ENCODE measurements around the gene PTCH2.
"Not testable (repeated sequence)": the region's sequence is repeated elsewhere in the genome, so short reads cannot be mapped to it uniquely, and the experiment has no call there.

The PTCH2 gene

GRCh38 chr1:44802306-44803061 is 40.6 kb downstream of the PTCH2 start:
- H3K4me3 ChIP-seq (ENCODE audit: low read depth, low read length) = peak overlapping the region; percentile 80
- no peak for DNase-seq (ENCODE audit: low read depth)

DNA sequence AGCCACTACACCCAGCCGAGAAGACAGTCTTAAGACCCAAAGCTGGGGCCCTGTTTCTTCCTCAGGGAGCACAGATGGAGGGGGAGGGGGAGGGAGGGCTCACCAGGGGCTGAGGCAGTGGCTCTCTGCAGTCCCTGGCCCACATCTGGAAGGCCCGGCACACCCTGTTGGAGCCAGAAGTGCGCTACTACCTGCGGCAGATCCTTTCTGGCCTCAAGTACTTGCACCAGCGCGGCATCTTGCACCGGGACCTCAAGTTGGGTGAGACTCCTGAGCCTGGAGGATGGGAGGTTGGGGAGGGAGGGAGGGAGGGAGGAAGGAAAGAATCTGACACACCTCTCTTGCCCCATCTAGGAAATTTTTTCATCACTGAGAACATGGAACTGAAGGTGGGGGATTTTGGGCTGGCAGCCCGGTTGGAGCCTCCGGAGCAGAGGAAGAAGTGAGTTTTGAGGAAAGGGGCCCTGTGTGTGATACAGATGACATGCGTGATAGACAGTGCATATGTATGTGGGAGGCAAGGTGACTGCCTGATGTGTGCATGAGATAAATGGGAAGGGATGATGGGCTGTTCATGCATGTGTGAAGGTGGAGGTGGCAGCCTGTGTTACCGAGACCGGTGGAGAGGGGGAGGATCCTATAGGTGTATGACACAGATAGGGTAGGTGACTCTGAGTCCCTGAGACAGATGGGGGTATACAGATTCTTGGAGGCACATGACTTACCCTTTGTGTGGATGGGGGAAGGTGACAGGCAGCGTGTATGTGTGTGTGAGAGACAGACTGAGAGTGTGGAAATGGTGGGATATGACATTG is 41.4 kb downstream of the PTCH2 start:
- TF ChIP-seq, protein P1, sequence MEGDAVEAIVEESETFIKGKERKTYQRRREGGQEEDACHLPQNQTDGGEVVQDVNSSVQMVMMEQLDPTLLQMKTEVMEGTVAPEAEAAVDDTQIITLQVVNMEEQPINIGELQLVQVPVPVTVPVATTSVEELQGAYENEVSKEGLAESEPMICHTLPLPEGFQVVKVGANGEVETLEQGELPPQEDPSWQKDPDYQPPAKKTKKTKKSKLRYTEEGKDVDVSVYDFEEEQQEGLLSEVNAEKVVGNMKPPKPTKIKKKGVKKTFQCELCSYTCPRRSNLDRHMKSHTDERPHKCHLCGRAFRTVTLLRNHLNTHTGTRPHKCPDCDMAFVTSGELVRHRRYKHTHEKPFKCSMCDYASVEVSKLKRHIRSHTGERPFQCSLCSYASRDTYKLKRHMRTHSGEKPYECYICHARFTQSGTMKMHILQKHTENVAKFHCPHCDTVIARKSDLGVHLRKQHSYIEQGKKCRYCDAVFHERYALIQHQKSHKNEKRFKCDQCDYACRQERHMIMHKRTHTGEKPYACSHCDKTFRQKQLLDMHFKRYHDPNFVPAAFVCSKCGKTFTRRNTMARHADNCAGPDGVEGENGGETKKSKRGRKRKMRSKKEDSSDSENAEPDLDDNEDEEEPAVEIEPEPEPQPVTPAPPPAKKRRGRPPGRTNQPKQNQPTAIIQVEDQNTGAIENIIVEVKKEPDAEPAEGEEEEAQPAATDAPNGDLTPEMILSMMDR (IDR thresholded peaks at IDR 0.05; ENCODE audit: low read depth, low read length, missing control alignments) = no peak
- peak overlapping the region; percentile 80 for H3K4me3 ChIP-seq (ENCODE audit: low read depth, low read length)
- no peak for DNase-seq (ENCODE audit: low read depth)
- in situ Hi-C loops (cut with HindIII; ENCODE audit: low sequenced_read_pairs) = no loop called here

More at GRCh38 chr1:44802306-44803061, 40.6 kb downstream of the PTCH2 start:
- TF ChIP-seq, protein P1 (IDR thresholded peaks at IDR 0.05; ENCODE audit: low read depth, low read length, missing control alignments) = no peak
- in situ Hi-C loops (cut with HindIII; ENCODE audit: low sequenced_read_pairs) = no loop called here

DNA sequence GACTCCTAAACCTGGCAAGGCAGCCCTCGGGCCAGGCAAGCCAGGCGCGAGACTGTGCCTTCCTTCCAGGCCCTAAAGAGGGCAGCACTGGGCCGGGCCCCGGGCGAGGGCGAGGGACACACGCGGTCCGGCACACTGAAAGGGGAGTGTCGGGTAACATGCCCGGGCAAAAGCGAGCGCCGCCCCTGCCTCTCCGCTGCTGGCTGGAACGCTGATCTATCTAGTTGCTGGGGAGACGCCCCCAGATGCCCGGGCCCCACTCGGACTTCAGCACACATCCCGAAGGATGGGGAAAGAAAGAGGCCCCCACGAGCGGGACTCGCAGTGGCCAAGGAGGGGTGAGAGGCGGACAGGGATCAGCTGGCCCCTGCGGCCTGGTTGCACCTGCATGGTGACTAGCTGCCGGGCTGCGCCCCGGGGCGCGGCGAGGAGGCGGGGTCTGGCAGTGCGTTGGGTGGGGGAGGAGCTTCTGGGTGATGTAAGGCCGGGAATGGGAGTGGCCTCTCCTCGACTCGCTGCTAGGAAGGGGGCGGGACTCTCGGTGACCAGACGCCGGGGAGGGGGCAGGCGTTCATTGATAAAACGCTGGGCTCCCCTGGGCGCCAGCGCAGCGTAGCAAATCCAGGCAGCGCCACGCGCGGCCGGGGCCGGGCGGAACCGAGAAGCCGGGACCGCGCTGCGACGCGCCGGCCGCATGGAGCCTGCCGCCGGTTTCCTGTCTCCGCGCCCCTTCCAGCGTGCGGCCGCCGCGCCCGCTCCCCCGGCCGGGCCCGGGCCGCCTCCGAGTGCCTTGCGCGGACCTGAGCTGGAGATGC is 43.1 kb downstream of the PTCH2 start, which contains the start of gene PLK3:
Gene PLK3, plus strand, starts transcription at position 608 of the 815 bp plus-strand sequence. Its CDS starts 87 bp downstream, at position 695.
- DNase-seq (ENCODE audit: low read depth) = peak; percentile 91
- TF ChIP-seq, protein P1 (IDR thresholded peaks at IDR 0.05; ENCODE audit: low read depth, low read length, missing control alignments) = peak; percentile 91
- in situ Hi-C loops (cut with HindIII; ENCODE audit: low sequenced_read_pairs) = no loop called here
- H3K4me3 ChIP-seq (ENCODE audit: low read depth, low read length) = peak within 1 kb of the TSS; percentile 80

GRCh38 chr1:44798481-44799365 is 44.3 kb downstream of the PTCH2 start:
- in situ Hi-C loops (cut with HindIII; ENCODE audit: low sequenced_read_pairs) = no loop called here
- TF ChIP-seq, protein P1 (IDR thresholded peaks at IDR 0.05; ENCODE audit: low read depth, low read length, missing control alignments) = no peak
- no peak for DNase-seq (ENCODE audit: low read depth)
- no peak overlapping the region for H3K4me3 ChIP-seq (ENCODE audit: low read depth, low read length)

DNA sequence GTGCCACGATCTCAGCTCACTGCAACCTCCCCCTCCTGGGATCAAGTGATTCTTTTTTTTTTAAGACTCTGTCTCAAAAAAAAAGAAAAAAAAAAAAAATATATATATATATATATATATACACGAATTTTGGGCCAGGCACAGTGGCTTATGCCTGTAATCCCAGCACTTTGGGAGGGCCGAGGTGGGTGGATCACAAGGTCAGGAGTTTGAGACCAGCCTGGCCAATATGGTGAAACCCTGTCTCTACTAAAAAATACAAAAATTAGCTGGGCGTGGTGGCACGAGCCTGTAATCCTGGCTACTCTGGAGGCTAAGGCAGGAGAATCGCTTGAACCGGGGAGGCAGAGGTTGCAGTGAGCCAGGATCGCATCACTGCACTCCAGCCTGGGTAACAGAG is 45.2 kb downstream of the PTCH2 start:
- in situ Hi-C loops (cut with HindIII; ENCODE audit: low sequenced_read_pairs); DNase-seq (ENCODE audit: low read depth); H3K4me3 ChIP-seq (ENCODE audit: low read depth, low read length): not testable (repeated sequence)

DNA sequence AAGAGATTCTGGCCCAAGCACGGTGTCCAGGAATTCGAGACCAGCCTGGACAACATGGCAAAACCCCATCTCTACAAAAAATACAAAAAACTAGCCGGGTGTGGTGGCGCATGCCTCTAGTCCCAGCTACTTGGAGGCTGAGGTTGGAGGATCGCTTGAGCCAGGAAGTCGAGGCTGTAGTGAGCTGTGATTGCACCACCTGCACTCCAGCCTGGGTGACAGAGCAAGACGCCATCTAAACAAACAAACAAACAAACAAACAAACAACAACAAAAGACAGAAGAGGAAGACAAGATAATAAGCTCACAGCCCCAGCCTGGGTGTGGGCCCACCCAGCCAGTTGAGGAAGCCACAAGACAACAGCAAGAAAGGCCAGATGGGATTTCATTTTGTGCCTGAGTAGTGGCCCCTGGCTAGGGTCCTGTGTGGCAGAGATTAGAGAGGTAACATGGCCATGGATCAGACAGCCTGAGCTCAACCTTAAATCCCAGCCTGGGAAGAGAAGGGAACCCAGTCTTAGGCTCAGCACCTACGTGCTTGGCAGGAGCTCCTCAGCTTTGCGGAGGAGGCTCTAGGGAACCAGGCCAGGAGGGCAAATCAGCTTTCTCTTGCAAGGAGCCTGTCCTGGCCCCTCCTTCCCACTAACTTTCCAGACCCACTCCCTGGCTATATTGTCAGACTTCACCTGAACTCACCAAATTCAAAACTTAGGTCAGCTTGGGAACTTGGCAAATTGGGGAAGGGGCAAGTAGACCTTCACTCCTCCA is 50.1 kb downstream of the PTCH2 start:
- H3K4me3 ChIP-seq (ENCODE audit: low read depth, low read length) = no peak overlapping the region
- in situ Hi-C loops (cut with HindIII; ENCODE audit: low sequenced_read_pairs) = no loop called here
- no peak for DNase-seq (ENCODE audit: low read depth)
- TF ChIP-seq, protein P1 (IDR thresholded peaks at IDR 0.05; ENCODE audit: low read depth, low read length, missing control alignments) = no peak
